Stomach (tissue), 4 donors: ENCODE results near the gene ESR1.

Experiments
- EP300 ChIP-seq: sonication (generic); formaldehyde crosslinking; IDR thresholded peaks from one replicate; pipeline ENCODE4 v1.6.1; 2017; ENCODE audit warnings: antibody characterized with exemption
- POLR2A ChIP-seq, 4 donors: fragments of 450-650 bp; IDR thresholded peaks; one replicate each; pipeline ENCODE4 v1.6.1; 2016; ENCODE audit warnings: antibody characterized with exemption in 4 of 4, control low read depth in 2 of 4, mild to moderate bottlenecking in 1 of 4, moderate library complexity in 1 of 4
- POLR2AphosphoS5 ChIP-seq, 3 donors: sonication (generic); formaldehyde crosslinking; IDR thresholded peaks; one replicate each; pipeline ENCODE4 v1.6.1; 2016; ENCODE audit warnings: antibody characterized with exemption in 3 of 3
- TF ChIP-seq, protein P1 (sequence below), 7 experiments: fragments of 450-650 bp in 4 of 7; fragments of 200-600 bp in 3 of 7; sonication (generic) in 3 of 7; IDR thresholded peaks; one replicate each; pipeline ENCODE4 v1.5.1; 2016 to 2019; ENCODE audit warnings: antibody characterized with exemption in 7 of 7, control low read depth in 2 of 7, mild to moderate bottlenecking in 1 of 7

DNA sequence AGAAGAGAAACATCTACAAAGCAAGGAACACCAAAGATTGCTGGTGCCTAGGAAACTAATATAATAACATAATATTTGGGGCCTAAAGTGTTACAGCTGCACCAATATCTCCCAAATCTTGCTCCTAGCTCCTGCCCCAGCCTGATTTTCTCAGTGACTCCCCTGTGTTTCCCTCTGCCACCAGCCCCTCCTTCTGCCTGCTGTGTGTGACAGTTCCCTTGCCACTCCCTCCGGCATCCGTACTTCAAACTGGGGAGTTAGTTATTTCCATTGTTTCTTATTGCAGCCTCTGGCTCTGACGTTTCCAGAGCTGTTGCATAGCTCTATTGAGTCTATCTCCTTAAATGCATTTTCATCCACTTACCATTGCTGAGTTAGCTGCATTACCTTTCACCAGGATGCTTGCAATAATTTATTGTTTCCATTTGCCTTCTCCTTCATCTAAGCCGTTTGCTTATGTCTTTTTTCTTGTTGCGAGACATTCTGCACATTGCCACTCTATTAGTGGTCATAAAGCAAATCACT lies 43.1 kb downstream of the ESR1 start:
- TF ChIP-seq, protein P1, sequence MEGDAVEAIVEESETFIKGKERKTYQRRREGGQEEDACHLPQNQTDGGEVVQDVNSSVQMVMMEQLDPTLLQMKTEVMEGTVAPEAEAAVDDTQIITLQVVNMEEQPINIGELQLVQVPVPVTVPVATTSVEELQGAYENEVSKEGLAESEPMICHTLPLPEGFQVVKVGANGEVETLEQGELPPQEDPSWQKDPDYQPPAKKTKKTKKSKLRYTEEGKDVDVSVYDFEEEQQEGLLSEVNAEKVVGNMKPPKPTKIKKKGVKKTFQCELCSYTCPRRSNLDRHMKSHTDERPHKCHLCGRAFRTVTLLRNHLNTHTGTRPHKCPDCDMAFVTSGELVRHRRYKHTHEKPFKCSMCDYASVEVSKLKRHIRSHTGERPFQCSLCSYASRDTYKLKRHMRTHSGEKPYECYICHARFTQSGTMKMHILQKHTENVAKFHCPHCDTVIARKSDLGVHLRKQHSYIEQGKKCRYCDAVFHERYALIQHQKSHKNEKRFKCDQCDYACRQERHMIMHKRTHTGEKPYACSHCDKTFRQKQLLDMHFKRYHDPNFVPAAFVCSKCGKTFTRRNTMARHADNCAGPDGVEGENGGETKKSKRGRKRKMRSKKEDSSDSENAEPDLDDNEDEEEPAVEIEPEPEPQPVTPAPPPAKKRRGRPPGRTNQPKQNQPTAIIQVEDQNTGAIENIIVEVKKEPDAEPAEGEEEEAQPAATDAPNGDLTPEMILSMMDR (IDR thresholded peaks at IDR 0.05): no peak
- no peak for TF ChIP-seq POLR2A (IDR thresholded peaks at IDR 0.05)
- no peak for TF ChIP-seq POLR2AphosphoS5 (IDR thresholded peaks at IDR 0.05)
- TF ChIP-seq EP300: no peak
